Activated CD4-positive, alpha-beta T cell treated with anti-CD3 and anti-CD28 coated beads, Interleukin-2, amount 10 ng/mL, durations not matched to agents 24 days and 14 days (primary cell): ENCODE measurements around the gene KCNMB2. TPM values are rescaled to one million over a fixed set of nuclear protein-coding genes. Genes with fewer than 3 reads are reported as not detected.

Source experiments
- DNase-seq: peaks from one replicate; pipeline ENCODE4 v3.0.0; 2022
- H3K27ac Mint-ChIP-seq: one replicate; pipeline ENCODE4 v1.8.0; 2022; ENCODE audit warnings: mild to moderate bottlenecking, mixed read lengths
- H3K27me3 Mint-ChIP-seq: one replicate; pipeline ENCODE4 v1.8.0; 2022; ENCODE audit warnings: mixed read lengths
- H3K36me3 Mint-ChIP-seq: one replicate; pipeline ENCODE4 v1.8.0; 2022; ENCODE audit warnings: low read depth, mild to moderate bottlenecking, mixed read lengths
- H3K4me1 Mint-ChIP-seq: one replicate; pipeline ENCODE4 v1.8.0; 2021; ENCODE audit warnings: mixed read lengths
- H3K4me3 Mint-ChIP-seq: one replicate; pipeline ENCODE4 v1.8.0; 2022; ENCODE audit warnings: mild to moderate bottlenecking, moderate library complexity, mixed read lengths
- H3K9me3 Mint-ChIP-seq: one replicate; pipeline ENCODE4 v1.8.0; 2021; ENCODE audit warnings: mixed read lengths
- intact Hi-C: fragments of 100-400 bp; cut with micrococcal nuclease; formaldehyde crosslinking; loops from one replicate; pipeline ENCODE4 v1.15.1; 2023
- total RNA-seq: library from RNA; stranded (reverse); gene quantifications from 2 replicates; pipeline ENCODE4 v1.2.3, GENCODE V29; 2022

KCNMB2 gene
- not detected in 2 replicates for total RNA-seq

- H3K27me3 Mint-ChIP-seq: peaks cover 17% of the 10 kb centered on the region
- H3K4me3 Mint-ChIP-seq: no peak within 1 kb of the TSS
- no peaks in the 10 kb centered on the region for H3K4me1 Mint-ChIP-seq
- H3K27ac Mint-ChIP-seq: no peak within 1 kb of the TSS
- intact Hi-C loops: no loop called here
- H3K36me3 Mint-ChIP-seq: no peaks in the 10 kb centered on the region
- no peak for DNase-seq
- H3K9me3 Mint-ChIP-seq: no peaks in the 10 kb centered on the region
Measured at GRCh38 chr3:178536211-178537079, at the start of gene KCNMB2. TSS of gene KCNMB2 (plus strand) at chr3:178536436.

- DNase-seq: no peak
- H3K4me1 Mint-ChIP-seq: no peaks in the 10 kb centered on the region
- no peaks in the 10 kb centered on the region for H3K36me3 Mint-ChIP-seq
- no peak overlapping the region for H3K4me3 Mint-ChIP-seq
- no peaks in the 10 kb centered on the region for H3K9me3 Mint-ChIP-seq
- no peak overlapping the region for H3K27ac Mint-ChIP-seq
- intact Hi-C loops: no loop called here
- no peaks in the 10 kb centered on the region for H3K27me3 Mint-ChIP-seq
Measured at GRCh38 chr3:178486903-178487302, 49.3 kb upstream of the KCNMB2 start.

GRCh38 chr3:178487752-178488151, 48.5 kb upstream of the KCNMB2 start:
- intact Hi-C loops: no loop called here
- Mint-ChIP-seq H3K27me3 (no peaks in the 10 kb centered on the region), H3K36me3 (no peaks in the 10 kb centered on the region), H3K4me3 (no peak overlapping the region), H3K9me3 (no peaks in the 10 kb centered on the region), H3K4me1 (no peaks in the 10 kb centered on the region), H3K27ac (no peak overlapping the region)
- DNase-seq: no peak

GRCh38 chr3:178491751-178492150, 44.5 kb upstream of the KCNMB2 start:
- Mint-ChIP-seq H3K27ac (no peak overlapping the region), H3K36me3 (no peaks in the 10 kb centered on the region), H3K9me3 (no peaks in the 10 kb centered on the region), H3K27me3 (no peaks in the 10 kb centered on the region), H3K4me3 (no peak overlapping the region), H3K4me1 (no peaks in the 10 kb centered on the region)
- DNase-seq: no peak
- intact Hi-C loops: no loop called here

- no peak for DNase-seq
- intact Hi-C loops: no loop called here
- Mint-ChIP-seq H3K27me3 (no peaks in the 10 kb centered on the region), H3K9me3 (no peaks in the 10 kb centered on the region), H3K4me1 (no peaks in the 10 kb centered on the region), H3K27ac (no peak overlapping the region), H3K4me3 (no peak overlapping the region), H3K36me3 (no peaks in the 10 kb centered on the region)
Measured at GRCh38 chr3:178492491-178492890, 43.7 kb upstream of the KCNMB2 start.

GRCh38 chr3:178494386-178494785, 41.9 kb upstream of the KCNMB2 start:
- no peak overlapping the region for H3K27ac Mint-ChIP-seq
- H3K4me3 Mint-ChIP-seq: no peak overlapping the region
- H3K27me3 Mint-ChIP-seq: no peaks in the 10 kb centered on the region
- peaks cover 3% of the 10 kb centered on the region for H3K9me3 Mint-ChIP-seq
- no peaks in the 10 kb centered on the region for H3K4me1 Mint-ChIP-seq
- no peaks in the 10 kb centered on the region for H3K36me3 Mint-ChIP-seq
- no peak for DNase-seq
- intact Hi-C loops: no loop called here

- no peaks in the 10 kb centered on the region for H3K4me1 Mint-ChIP-seq
- no peak overlapping the region for H3K4me3 Mint-ChIP-seq
Measured at GRCh38 chr3:178496911-178497310, 39.3 kb upstream of the KCNMB2 start.

GRCh38 chr3:178498871-178499270, 37.4 kb upstream of the KCNMB2 start:
- Mint-ChIP-seq H3K4me1 (no peaks in the 10 kb centered on the region), H3K4me3 (no peak overlapping the region), H3K27me3 (no peaks in the 10 kb centered on the region), H3K36me3 (no peaks in the 10 kb centered on the region), H3K9me3 (peaks cover 3% of the 10 kb centered on the region), H3K27ac (no peak overlapping the region)
- DNase-seq: no peak
- intact Hi-C loops: no loop called here

More at GRCh38 chr3:178496911-178497310, 39.3 kb upstream of the KCNMB2 start:
- Mint-ChIP-seq H3K36me3 (no peaks in the 10 kb centered on the region), H3K9me3 (peaks cover 3% of the 10 kb centered on the region), H3K27ac (no peak overlapping the region), H3K27me3 (no peaks in the 10 kb centered on the region)
- DNase-seq: no peak
- intact Hi-C loops: no loop called here

GRCh38 chr3:178500631-178501030, 35.6 kb upstream of the KCNMB2 start:
- intact Hi-C loops: no loop called here

GRCh38 chr3:178504128-178504527, 32.1 kb upstream of the KCNMB2 start:
- intact Hi-C loops: no loop called here
- H3K36me3 Mint-ChIP-seq: no peaks in the 10 kb centered on the region

More at GRCh38 chr3:178500631-178501030, 35.6 kb upstream of the KCNMB2 start:
- Mint-ChIP-seq H3K36me3 (no peaks in the 10 kb centered on the region), H3K27me3 (no peaks in the 10 kb centered on the region), H3K4me1 (no peaks in the 10 kb centered on the region), H3K27ac (no peak overlapping the region), H3K9me3 (peaks cover 3% of the 10 kb centered on the region), H3K4me3 (no peak overlapping the region)
- no peak for DNase-seq

GRCh38 chr3:178505832-178506231, 30.4 kb upstream of the KCNMB2 start:
- Mint-ChIP-seq H3K4me3 (no peak overlapping the region), H3K9me3 (no peaks in the 10 kb centered on the region), H3K27ac (no peak overlapping the region), H3K36me3 (no peaks in the 10 kb centered on the region), H3K4me1 (no peaks in the 10 kb centered on the region), H3K27me3 (no peaks in the 10 kb centered on the region)
- intact Hi-C loops: no loop called here
- DNase-seq: no peak

More at GRCh38 chr3:178504128-178504527, 32.1 kb upstream of the KCNMB2 start:
- no peak for DNase-seq
- H3K4me3 Mint-ChIP-seq: no peak overlapping the region
- H3K27me3 Mint-ChIP-seq: no peaks in the 10 kb centered on the region
- no peaks in the 10 kb centered on the region for H3K9me3 Mint-ChIP-seq
- H3K4me1 Mint-ChIP-seq: no peaks in the 10 kb centered on the region
- H3K27ac Mint-ChIP-seq: no peak overlapping the region

GRCh38 chr3:178507507-178508442, 28.5 kb upstream of the KCNMB2 start:
- H3K4me3 Mint-ChIP-seq: no peak overlapping the region
- no peaks in the 10 kb centered on the region for H3K36me3 Mint-ChIP-seq
- no peaks in the 10 kb centered on the region for H3K9me3 Mint-ChIP-seq
- intact Hi-C loops: no loop called here
- H3K4me1 Mint-ChIP-seq: no peaks in the 10 kb centered on the region
- no peak overlapping the region for H3K27ac Mint-ChIP-seq
- DNase-seq: no peak
- H3K27me3 Mint-ChIP-seq: no peaks in the 10 kb centered on the region

GRCh38 chr3:178508443-178508825, 27.8 kb upstream of the KCNMB2 start:
- Mint-ChIP-seq H3K4me3 (no peak overlapping the region), H3K27me3 (no peaks in the 10 kb centered on the region), H3K9me3 (no peaks in the 10 kb centered on the region), H3K27ac (no peak overlapping the region), H3K4me1 (no peaks in the 10 kb centered on the region), H3K36me3 (no peaks in the 10 kb centered on the region)
- intact Hi-C loops: no loop called here
- no peak for DNase-seq

GRCh38 chr3:178510496-178510895, 25.7 kb upstream of the KCNMB2 start:
- Mint-ChIP-seq H3K4me3 (no peak overlapping the region), H3K9me3 (no peaks in the 10 kb centered on the region), H3K27me3 (no peaks in the 10 kb centered on the region), H3K36me3 (no peaks in the 10 kb centered on the region), H3K4me1 (no peaks in the 10 kb centered on the region), H3K27ac (no peak overlapping the region)
- intact Hi-C loops: no loop called here
- no peak for DNase-seq
